Fibroblast of villous mesenchyme (primary cell): ENCODE results near the gene DAB2. TPM values are rescaled to one million over a fixed set of nuclear protein-coding genes. Genes with fewer than 3 reads are reported as not detected.

Source experiments
- DNase-seq: peaks from one replicate; pipeline ENCODE4 v3.0.0-alpha.2; 2010; ENCODE audit warnings: low read depth
- H3K4me3 ChIP-seq: 2 replicates; pipeline ENCODE4 v1.5.1; 2011; ENCODE audit warnings: low read depth, mild to moderate bottlenecking, low read length
- total RNA-seq: library from RNA; depleted of rRNA; stranded (reverse); fragments of >200 nt; gene quantifications from 2 replicates; pipeline ENCODE4 v1.2.3, GENCODE V29; 2012
- TF ChIP-seq, protein P1 (sequence below): IDR thresholded peaks from 2 replicates; pipeline ENCODE4 v1.5.1; 2012; ENCODE audit warnings: low read depth, mild to moderate bottlenecking, low read length; ENCODE audit not compliant: insufficient read depth

The DAB2 gene
- total RNA-seq, 1 donor = 332 TPM

DNA sequence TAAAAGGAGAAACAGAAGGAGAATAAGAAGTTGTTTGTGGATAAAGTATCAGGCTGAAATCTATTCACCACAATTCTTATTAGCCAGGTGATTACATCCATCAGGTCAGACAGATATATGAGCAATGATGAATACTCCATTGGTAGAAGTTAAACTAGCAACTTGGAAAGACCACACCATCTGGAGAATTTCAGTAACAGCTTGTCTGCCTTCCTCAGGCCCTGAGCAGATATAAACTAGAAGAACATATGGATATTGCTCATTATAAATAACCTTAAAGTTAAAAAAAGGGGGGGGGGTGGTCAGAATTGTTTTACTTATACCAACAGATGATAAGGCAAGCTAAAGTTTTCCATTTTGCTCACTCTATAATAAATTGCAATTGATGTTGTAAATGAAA lies 10.4 kb downstream of the DAB2 start:
- DNase-seq = no peak
- H3K4me3 ChIP-seq = no peak overlapping the region
- TF ChIP-seq, protein P1, sequence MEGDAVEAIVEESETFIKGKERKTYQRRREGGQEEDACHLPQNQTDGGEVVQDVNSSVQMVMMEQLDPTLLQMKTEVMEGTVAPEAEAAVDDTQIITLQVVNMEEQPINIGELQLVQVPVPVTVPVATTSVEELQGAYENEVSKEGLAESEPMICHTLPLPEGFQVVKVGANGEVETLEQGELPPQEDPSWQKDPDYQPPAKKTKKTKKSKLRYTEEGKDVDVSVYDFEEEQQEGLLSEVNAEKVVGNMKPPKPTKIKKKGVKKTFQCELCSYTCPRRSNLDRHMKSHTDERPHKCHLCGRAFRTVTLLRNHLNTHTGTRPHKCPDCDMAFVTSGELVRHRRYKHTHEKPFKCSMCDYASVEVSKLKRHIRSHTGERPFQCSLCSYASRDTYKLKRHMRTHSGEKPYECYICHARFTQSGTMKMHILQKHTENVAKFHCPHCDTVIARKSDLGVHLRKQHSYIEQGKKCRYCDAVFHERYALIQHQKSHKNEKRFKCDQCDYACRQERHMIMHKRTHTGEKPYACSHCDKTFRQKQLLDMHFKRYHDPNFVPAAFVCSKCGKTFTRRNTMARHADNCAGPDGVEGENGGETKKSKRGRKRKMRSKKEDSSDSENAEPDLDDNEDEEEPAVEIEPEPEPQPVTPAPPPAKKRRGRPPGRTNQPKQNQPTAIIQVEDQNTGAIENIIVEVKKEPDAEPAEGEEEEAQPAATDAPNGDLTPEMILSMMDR = no peak

DNA sequence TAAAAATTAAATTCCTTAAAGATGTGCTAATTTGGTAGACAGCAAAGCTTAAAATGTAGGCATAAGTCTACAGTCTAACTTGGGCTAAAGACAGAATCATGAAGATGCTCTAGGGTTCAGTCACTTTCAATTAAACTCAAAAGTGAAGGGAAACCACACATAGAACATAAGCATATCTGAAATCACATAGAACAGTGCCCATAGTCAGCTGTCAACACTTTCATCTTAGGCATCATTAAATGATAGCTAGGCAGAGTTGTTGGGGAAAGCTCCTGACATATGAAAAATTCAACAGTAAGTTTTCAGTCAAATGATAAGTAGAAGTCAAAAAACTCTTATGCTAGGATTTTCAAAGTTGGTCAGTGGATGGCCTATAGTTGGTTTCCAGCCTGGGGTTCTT lies 11.0 kb downstream of the DAB2 start:
- H3K4me3 ChIP-seq = no peak overlapping the region
- no peak for DNase-seq
- TF ChIP-seq, protein P1 = no peak

DNA sequence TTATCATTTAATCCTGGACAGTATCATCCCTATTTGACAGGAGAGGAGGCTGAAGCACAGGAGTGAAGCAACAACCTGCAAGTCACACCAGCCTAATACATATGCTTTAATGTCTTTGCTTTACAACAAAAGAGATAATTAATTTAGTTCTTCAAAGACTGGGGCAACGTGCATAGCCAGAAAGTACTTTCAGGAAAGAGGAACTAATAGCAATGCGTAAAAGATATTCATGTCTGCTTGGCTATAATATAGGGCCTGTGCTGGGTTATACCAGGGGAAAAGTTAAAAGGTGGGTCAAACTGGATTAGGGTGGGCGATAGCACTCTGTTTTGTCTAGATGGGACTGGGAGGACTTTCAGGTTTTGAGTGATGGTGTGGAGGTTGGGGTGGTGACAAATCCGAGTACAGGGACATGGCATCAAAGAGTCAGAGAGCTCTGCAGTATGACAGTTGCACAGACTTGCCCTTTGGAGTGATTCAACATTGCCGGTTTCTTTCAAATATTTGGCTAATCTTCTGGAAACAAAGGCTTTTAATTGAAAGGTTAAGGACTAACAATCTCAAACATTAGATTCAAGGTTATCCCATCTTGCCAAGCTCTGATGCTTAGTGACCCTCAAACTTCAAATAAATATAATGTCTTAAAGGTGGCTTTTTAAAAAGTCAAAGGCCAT lies 11.9 kb downstream of the DAB2 start:
- no peak overlapping the region for H3K4me3 ChIP-seq
- DNase-seq = no peak
- TF ChIP-seq, protein P1 = no peak

DNA sequence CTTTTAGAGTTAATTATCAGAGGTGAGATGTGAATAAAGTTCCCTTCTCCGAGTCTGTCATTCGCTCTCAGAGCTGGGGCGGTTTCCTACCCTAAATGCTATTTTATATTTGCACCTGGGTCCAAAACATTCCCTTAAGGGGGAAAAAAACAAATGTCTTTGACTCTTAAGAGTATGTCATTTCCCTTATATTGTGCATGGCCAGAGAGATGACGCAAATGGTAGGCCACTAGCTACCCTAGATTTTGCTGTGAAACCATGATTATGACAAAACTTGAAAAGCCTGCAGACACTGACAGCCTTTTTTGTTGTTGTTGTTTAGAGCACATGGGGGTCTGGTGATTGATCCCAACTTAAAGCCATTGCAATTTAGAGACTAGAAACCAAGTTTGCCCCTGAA lies 12.8 kb downstream of the DAB2 start:
- no peak for DNase-seq
- TF ChIP-seq, protein P1 = no peak
- H3K4me3 ChIP-seq = no peak overlapping the region

DNA sequence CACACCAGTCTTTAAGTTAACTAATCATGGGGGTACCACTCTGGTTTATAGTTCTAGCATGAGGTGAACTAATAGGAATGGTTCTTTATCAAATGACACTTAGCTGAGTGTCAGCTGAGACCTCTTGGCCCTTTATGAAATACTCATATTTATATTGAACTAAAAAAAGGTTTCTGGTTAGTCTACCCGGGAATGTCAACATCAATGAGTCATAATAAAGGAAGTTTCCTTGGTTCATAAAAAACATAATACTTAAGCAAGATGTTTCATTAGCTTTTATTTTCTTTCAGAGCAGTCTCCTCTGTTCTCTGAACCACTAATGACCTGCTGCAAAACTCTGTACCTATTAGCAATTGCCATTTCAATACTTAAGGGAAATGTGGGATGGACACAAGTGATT lies 13.7 kb downstream of the DAB2 start:
- peak; percentile 83 for DNase-seq
- TF ChIP-seq, protein P1 = no peak
- H3K4me3 ChIP-seq = no peak overlapping the region

DNA sequence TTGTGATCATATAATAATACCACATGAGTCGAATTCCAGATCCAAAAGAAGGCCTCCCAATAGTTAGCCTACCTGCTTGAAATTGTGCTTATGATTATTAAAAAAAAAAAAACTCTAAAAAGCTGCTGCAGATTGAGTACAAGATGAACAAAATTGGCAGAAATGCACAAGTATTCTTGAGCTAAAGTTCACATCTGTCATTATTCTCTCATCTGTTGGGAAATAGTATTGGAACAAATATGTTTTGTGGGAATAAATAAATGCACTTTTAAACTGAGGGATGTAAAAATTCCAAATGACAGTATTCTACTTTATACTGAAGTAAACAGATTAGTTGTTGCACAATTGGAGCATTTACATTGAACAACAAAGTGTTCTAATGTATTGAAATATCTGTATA lies 15.7 kb downstream of the DAB2 start:
- no peak for DNase-seq
- TF ChIP-seq, protein P1 = no peak
- H3K4me3 ChIP-seq = no peak overlapping the region
